Sigmoid colon (tissue), 4 donors: ENCODE results near the gene CORO2B.

ENCODE experiments used
- POLR2A ChIP-seq, 2 donors: fragments of 450-650 bp; IDR thresholded peaks; one replicate each; pipeline ENCODE4 v1.6.1; 2016; ENCODE audit warnings: antibody characterized with exemption in 2 of 2, mild to moderate bottlenecking in 2 of 2, moderate library complexity in 2 of 2
- POLR2AphosphoS5 ChIP-seq, 4 donors: sonication (generic); formaldehyde crosslinking; IDR thresholded peaks; one replicate each; pipeline ENCODE4 v1.6.1; 2017; ENCODE audit warnings: antibody characterized with exemption in 4 of 4
- TF ChIP-seq, protein P1 (sequence below), 4 experiments: fragments of 450-650 bp in 3 of 4; fragments of 200-600 bp in 1 of 4; IDR thresholded peaks; one replicate each; pipeline ENCODE4 v1.5.1; 2016 to 2019; ENCODE audit warnings: antibody characterized with exemption in 4 of 4, mild to moderate bottlenecking in 3 of 4, moderate library complexity in 2 of 4

- TF ChIP-seq, protein P1, sequence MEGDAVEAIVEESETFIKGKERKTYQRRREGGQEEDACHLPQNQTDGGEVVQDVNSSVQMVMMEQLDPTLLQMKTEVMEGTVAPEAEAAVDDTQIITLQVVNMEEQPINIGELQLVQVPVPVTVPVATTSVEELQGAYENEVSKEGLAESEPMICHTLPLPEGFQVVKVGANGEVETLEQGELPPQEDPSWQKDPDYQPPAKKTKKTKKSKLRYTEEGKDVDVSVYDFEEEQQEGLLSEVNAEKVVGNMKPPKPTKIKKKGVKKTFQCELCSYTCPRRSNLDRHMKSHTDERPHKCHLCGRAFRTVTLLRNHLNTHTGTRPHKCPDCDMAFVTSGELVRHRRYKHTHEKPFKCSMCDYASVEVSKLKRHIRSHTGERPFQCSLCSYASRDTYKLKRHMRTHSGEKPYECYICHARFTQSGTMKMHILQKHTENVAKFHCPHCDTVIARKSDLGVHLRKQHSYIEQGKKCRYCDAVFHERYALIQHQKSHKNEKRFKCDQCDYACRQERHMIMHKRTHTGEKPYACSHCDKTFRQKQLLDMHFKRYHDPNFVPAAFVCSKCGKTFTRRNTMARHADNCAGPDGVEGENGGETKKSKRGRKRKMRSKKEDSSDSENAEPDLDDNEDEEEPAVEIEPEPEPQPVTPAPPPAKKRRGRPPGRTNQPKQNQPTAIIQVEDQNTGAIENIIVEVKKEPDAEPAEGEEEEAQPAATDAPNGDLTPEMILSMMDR (IDR thresholded peaks at IDR 0.05), result no peak
- TF ChIP-seq POLR2AphosphoS5 (IDR thresholded peaks at IDR 0.05) (no peak), POLR2A (IDR thresholded peaks at IDR 0.05) (no peak)
Measured at GRCh38 chr15:68696414-68697363, 117.9 kb downstream of the CORO2B start.
